IPS-11a (cell line): ENCODE data around the gene SSBP3.

ENCODE experiments used
- H3K4me3 ChIP-seq: one replicate; pipeline ENCODE4 v1.5.1; 2013; ENCODE audit warnings: low read depth, low read length, control low read depth

SSBP3 gene

DNA sequence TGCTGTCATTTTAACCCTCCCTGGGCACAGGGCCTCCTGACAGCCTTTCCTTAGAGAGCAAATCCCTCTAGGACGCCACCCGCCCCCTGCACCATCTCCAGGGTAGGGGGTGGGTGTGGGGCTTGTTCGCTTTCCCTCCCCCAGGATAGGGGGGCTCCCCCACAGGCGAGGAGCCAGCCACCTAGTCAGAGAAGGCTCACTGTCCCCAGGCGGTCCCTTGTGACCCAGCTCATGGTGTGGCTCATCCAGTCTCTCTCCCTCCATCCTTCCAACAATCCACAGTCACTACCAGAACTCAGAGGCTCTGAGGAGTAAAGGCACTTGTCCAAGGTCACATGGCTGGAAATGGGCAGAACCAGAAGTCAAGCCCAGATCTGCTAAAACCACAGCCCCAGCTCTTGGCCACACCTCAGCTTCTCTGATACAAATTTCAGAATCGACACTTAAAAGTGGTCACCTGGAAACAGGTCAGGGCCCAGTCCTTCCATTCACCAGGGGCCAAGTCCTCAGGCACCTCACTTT lies 116.4 kb downstream of the SSBP3 start:
- no peak overlapping the region for H3K4me3 ChIP-seq

DNA sequence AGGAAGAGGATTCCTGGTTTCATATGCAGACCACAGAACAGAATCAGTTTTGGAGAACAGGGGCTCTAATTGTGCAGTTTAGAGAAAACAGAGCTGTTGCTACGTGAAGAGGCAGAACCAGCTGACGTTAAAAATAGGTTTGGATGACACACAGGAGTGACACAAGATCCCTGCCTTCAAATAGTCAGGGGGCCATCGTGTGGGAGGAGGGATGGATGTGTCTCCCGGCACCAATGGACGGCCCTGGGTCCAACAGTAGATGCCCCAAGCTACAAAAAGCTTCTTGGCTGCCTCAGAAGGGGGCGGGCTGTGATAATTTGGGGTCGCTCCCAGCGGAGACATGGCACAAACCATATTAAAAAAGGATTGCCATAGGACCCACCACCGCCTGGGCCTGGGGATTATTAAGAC lies 118.4 kb downstream of the SSBP3 start:
- no peak overlapping the region for H3K4me3 ChIP-seq

DNA sequence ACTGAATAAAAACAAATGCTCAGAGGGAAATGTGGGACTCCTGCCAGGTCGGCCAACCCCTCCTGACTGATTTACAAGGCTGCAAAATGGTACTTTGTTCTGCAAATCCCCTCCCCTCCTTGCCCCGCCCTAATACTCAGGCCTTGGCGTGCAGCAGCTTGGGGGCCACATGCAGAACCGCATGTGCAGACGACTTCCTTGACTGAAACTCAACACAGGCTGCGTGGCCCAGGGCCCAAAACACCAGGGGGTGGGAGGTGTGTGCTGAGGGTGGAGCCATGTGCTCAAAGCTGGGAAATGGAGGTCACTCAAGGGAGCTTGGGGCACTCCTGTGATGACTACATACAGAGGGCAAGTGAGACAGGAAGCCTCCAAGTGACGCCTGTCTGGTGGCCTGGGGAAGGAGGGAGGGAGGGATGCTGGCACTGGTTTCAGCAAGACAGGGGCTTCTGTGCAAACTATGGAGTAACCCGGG lies 119.0 kb downstream of the SSBP3 start:
- H3K4me3 ChIP-seq, result no peak overlapping the region

DNA sequence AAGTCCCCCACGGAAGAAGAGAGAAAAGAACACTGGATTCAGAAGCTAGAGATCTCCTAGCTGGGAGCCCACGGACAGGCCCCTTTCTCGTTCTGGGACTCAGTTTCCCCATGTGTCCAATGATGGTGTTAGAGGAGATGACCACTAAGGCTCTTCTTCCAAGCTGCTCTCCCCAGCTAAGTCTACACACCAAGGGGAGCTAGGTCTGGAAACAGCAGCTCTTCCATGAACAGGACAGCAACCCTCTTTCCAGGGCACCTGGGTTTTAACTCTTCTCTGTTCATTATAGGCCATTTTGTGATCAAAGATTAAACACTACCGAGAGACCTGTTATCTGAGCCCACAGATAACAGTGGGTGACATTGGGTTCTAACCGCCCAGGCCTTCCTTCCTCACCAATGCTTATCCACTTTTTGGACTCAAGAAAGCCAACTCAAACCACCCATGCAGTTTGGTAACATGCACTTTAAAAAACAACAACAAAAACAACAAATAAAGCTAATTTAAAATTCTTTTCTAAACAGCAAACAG lies 120.3 kb downstream of the SSBP3 start:
- no peak overlapping the region for H3K4me3 ChIP-seq

DNA sequence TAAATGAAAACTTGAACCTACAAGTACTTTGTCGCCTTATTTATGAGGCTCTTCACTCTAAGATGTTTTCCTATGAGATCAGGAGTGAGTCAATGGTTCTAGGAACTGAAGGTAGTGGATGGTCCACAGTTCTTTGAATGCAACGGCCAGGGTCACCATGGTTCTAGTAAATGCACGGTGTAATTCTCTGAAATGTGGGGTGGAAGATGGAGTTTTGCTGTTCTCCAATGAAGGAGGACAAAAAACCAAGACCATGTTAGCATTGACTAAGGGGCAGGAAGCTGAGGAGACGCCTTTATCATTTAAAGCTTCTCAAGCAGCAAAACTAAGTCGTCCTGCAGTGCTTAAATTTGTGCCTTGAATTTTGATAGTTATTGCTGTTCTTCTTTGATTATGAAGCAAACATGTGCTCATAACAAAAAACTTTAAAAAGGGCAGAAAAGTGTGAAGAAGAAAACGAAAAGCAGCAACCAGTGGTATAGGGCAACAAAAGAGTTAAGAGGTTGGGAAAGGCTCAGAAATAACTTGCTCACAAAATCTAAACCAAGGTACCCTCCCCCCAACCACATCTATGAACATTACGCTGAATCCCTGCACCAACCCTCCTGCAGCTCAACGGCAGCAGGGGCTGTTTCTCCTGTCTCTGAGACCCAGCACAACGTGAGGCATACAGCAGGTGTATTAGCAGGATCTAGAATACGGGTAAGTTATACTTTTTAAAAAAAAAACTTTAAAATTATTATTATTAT lies 121.2 kb downstream of the SSBP3 start:
- H3K4me3 ChIP-seq, result no peak overlapping the region

DNA sequence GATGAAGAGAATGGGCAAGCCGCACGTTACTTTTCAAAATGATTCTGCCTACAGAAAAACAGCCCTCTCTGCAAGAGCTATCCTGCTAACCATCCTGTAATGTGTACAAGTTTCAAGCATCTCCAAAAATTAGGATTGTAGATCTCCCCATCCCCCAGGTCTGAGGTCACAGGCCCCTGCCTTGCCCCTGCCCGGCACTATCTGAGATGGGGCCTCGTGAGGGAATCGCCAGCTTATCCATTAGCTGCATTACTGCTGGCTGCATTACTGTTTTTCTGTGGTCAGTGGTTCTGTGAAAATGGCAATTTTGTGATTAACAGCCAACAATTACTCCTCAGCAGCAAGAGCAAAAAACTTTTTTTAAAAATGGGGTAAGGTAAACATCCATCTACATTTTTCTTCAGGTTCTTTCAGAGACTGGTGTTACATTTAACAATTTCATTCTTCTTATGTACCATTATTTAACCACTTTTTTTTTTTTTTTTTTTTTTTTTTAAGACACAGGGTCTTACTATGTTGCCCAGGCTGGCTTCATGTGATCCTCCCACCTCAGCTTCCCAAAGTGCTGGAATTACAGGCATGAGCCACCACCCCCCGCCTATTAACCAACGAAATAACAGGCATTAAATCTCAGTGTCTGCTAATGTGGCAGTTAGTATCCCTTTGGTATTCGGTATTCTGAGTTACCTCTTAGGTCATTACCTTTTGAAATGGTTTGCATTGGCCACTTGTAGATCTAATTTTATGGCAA lies 122.4 kb downstream of the SSBP3 start:
- no peak overlapping the region for H3K4me3 ChIP-seq

DNA sequence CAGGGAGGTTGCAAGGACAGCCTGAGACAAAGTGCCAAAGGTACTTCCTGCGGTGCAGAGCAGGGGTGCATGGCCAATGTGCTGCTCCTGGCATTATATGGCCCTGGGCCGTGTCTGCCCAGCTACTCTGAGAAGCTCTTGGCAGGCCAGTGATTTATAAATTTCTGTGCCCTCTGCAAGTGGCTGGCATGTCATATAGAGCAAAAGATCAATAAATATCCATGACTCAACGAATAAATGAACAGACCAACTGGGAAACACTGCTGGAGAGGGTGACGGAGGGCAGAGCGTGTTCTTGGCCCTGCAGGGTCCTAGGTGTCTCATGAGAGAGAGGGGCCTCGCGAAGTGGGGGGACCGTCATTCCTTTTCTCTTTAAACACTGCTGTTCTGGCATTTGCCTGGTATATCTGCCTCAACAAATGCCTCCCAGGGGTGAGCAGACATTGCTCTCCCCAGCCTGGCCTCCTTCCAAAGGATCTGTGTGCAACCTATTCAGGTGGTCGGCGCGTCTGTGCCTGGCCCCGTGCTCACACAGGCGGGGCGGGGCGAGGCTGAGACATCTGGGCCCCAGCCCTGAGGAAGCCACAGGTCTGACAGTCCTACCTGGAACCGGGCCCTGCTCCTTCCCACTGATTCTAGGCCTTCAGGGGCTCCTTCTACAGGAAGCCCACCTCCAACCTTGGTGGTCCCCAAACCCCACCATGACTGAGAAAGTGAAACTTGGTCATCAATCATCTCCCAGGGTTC lies 123.9 kb downstream of the SSBP3 start:
- H3K4me3 ChIP-seq, result no peak overlapping the region

DNA sequence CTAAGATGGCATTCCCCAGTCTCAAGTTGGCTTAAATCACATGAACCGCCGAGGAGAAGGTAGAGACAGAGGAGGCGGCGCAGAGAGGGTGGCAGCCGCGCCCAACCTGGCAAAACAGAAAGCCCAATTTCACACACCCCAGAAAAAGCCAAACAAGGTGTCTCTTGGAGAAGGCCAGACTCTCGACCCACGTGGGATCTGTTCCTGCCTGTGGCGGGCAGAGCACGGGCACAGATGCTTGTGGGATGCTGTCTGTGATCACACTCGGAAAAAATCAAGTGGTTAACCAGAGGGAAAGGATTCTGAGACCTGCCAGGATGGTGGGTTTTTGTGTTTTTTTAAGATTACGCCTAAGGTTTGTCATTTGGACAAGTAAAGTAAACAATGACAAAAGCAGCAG lies 125.5 kb downstream of the SSBP3 start:
- no peak overlapping the region for H3K4me3 ChIP-seq

DNA sequence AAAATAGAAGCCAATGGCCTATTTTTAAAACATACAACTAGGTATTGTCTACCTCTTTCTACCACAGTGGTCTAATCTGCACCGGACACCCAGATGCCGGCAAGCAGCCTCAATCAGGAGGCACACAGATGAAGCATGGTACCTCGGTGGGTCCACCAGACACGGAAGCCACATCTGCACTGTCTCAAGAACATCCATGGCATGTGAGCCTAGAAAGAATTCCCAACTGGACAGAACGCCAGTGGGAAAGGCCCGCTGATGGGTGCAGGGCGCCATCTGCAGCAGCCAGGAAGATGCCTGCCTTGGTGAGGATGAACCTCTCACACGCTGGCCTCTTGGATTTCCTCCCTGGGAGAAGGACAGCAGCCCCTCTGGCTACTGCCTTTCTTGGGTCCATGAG lies 126.7 kb downstream of the SSBP3 start:
- no peak overlapping the region for H3K4me3 ChIP-seq

DNA sequence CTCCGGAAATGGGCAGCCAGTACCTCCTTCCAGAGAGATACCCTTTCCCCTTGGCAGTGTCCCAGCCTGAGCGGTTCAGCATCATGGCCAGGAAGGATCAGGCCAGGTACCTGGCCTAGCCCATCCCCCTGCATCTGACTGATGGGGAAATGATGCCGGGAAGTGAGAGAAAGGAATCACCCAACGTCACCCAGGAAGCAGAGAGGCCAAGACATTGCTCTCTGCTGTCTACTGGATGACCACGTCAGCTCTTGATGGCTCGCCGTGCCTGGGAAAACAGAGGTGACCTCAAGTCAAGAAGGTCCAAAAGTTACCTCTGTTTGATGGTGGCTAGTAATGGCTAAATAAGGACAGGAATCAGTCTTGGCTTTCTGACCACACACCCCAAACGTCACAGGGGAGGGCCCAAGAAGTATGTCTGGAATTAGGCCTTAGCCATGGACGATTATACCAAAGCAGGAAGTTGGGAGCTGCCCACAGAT lies 127.2 kb downstream of the SSBP3 start:
- no peak overlapping the region for H3K4me3 ChIP-seq

DNA sequence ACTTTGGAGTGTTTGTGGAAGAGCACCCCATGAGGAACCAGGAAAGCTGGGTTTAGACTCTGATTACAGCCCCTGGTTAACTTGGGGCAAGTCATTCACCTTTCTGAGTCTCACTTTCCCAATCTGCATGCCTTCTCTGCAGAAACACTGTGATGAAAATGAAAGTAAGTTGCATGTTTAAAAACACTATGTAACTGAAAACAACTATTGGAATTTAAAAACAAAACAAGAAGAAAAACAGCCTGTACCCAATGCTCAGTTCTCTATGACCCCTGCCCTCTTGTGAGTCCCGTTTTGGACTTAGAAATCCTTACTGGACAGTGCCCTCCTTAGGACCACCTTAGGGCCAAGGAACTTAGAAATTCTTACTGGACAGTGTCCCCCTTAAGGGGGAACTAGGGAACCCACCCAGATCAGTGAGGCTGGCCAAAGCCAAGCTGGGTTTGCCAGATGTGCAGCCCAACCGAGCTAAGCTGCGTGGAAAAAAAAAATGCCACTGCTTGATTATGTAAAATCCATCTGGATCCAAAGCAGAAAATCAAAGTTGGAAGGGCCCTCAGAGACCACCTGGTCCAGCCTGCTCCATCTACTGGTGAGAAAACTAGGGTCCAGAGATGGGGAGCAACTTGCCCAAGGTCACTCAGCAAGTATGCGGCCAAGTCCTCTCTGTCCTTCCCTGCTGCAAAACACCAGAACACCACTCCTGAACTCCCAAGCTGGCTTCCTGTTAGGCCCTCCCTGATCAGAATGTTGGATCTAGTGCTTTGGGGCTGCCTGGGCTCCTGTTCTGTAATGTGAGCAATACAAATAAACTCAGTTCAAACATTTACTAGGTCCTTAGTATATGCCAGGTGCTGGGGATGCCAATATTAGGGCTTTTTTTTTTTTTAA lies 128.5 kb downstream of the SSBP3 start:
- H3K4me3 ChIP-seq, result no peak overlapping the region

DNA sequence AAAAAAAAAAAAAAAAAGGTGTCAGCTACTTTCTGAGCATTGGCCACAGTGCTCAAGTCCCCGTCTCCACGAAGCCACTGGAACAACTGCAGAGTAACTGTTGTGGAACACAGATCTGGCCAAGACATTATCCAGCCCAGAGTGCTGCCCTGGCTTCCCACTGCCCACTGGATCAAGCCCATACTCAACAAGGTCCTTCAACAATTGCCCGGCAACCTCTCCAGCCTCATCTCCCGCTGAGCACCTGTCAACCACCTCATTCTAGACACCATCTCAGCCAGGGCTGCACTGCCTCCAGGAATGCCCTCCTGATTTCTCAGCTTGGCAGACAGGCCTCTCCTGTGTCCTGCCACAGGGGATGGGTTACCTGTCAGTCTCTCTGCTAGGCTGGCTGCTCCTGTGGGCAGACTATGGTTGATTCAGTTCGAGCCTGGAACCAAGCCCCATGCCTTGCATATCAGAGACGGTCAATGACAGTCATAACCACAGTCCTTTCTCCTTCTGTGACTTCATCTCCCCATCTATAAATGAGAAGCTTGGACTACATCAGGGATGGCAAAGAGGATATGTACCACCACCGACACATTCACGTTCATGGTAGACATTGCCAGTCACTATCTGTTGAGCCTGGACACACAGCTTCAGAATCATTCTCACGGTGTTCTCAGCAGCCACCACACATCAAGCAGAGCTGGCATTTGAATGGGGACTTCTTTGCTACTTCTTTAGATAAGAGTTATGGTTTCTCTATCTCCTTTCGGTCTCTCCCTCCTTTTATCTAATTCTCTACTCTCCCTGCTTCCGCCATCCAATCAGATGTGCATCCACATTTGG lies 129.4 kb downstream of the SSBP3 start:
- no peak overlapping the region for H3K4me3 ChIP-seq

DNA sequence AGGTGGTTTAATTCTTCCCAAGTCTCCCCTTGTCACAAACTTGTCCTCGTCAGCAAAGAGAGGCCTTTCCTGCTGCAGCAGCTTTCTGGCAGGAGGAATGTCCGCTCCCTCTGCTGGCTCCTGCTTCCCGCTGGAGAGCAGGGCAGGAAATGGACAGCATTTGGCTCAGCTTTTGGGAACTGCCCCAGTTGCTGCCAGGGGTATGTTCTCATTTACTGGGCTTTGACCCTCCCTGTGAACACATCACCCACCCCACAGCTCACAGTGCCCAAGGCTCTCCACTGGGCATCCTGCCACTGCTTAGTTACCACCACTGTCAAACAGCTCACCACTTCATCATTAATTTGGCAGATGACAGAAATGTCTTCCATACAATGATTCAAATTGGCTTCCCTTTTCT lies 130.8 kb downstream of the SSBP3 start:
- no peak overlapping the region for H3K4me3 ChIP-seq

DNA sequence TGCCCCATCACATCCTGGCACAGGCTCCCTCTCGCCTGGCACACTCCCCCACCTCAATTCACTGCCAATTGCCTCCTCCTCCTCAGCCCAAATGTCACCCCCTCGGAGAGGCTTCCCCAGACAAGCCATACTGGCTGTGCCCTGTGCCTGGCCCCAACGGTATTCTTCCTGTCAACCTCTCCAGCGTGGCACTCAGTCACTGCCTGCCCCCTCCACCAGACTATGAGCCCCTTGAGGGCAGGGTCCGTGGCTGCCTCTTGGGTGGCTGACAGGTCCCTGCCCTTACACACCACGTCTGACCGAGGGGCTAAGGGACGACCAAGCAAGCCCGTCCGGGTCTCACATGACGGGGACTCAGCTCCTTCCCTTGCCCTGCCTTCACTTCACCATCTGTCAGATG lies 131.3 kb downstream of the SSBP3 start:
- H3K4me3 ChIP-seq, result no peak overlapping the region

DNA sequence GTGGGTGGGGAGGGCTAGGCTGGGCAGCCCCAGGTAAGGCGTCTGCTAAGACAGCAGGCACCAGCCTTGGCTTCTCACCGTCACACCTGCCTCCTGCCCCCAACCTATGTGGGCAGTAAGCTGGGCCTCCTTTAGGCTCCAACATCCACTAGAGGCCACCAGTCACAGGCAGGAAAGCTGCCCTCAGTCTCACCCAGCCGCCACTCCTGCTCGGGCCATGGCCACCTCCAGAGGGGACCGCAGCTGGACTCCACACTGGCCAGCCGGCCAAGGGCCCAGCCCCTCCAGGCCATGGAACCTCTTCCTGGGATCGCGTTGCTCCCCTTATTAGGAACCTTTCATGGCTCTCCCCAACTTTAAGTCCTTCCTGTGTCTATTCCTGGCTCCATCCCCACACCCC lies 131.7 kb downstream of the SSBP3 start:
- H3K4me3 ChIP-seq, result no peak overlapping the region

DNA sequence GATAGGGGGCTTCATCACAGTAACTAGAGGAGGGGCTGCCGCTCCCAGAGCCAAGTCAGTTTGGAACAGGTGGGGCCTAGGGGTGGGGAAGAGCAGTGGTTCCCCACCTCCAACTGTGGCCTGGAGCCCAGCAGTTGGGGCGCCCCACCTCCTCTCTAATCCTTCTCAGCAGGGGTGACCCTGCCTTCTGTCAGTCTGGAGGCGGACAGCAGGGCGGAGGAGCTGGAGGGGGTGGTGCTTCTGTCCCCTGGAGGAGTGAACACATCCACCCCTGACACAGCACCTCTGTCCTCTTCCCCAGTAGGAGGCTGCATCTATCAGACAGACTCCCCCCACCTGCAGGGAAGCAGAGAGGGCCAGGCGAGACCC lies 132.4 kb downstream of the SSBP3 start:
- no peak overlapping the region for H3K4me3 ChIP-seq

DNA sequence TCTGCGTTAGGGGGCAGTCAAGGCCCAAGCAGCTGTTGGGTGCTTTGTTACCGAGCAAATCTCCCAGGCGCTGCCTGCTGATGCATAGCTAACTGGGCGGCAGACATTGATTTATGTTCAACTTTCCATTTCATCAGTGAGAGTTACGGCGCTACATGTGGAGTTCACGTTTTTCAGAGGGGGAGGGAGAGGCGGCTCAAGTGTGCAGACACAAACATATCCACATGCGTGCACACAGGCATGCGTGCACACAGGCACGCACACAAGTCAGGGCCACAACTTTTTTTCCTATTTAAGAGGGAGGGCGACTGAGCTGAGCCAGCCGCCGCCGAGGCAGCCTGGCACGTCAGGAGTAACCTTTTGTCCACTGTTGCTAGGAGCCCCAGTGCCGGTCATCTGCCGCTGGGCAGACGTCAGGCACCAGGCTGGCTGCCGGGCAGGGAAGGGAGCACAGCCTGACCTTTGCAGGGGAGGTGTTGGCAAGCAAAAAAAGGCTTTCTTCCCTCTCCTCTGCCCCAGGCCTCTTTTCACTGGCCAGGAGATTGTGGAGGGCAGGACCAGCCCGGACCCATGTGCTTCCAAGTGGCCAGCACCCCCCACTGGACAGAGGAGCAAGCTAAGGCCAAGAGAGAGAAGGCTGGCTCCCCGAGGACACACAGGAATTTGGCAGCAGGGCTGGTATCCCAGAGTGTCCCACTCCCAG lies 133.0 kb downstream of the SSBP3 start:
- no peak overlapping the region for H3K4me3 ChIP-seq

DNA sequence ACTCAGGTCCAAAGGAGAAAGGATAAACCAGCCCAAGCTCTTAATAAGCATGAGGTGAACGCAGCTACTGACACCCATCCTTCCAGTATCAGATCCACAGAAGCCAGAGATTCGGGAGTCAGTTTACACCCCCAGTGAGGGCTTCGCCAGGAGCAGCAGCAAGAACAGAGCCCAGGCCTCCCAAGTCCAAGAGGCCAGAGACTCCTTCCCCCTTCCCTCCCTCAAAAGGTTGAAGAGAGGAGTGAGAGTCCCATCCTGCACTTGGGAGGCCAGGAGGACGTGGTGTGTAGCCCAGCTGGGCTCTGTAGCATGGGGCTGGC lies 133.5 kb downstream of the SSBP3 start:
- H3K4me3 ChIP-seq, result no peak overlapping the region

DNA sequence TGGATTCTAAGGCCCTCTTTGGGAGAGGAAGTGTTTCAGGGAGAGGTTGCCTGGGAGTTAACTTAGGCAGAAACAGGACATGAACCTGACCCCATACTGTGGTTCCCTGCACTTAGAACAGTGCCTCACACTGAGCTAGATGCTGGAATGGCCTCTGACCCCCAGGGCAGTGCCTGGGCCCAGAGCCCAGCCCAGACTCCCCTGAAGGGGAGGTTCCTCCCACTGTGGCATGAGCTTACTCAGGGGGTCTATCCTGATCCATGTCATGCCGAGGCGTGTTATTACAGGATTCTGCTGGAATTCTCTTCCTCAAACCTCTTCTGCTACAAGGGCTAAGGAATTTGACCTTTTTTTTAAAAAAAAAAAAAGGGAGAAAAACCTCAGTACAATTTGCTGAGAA lies 134.1 kb downstream of the SSBP3 start:
- no peak overlapping the region for H3K4me3 ChIP-seq
